B cell (primary cell): ENCODE data around the gene TAF7.

Experiments
- CTCF ChIP-seq: fragments of 200-600 bp; IDR thresholded peaks from one replicate; pipeline ENCODE4 v1.8.0; 2022; ENCODE audit warnings: antibody characterized with exemption, mild to moderate bottlenecking
- EZH2 ChIP-seq: IDR thresholded peaks from 2 replicates; pipeline ENCODE4 v1.6.1; 2012; ENCODE audit warnings: borderline replicate concordance, low read depth, mild to moderate bottlenecking, moderate library complexity, low read length; ENCODE audit not compliant: insufficient read depth, poor library complexity, severe bottlenecking

GRCh38 chr5:141330299-141331080 is 9.9 kb upstream of the TAF7 start, which contains the start of gene PCDHGA1:
- TF ChIP-seq EZH2 (no peak), CTCF (peak; percentile 36)
